ENCODE results near the gene ADGRB3.
"Not testable (repeated sequence)": the region's sequence is repeated elsewhere in the genome, so short reads cannot be mapped to it uniquely, and the experiment has no call there.

ADGRB3 gene

GRCh38 chr6:68975064-68975463 is 340.0 kb downstream of the ADGRB3 start:
- in situ Hi-C loops (cut with MboI; ENCODE audit: low pct_unique_long_range_greater_than_20kb, low sequenced_read_pairs): no loop called here
- DNase-seq: no peak

DNA sequence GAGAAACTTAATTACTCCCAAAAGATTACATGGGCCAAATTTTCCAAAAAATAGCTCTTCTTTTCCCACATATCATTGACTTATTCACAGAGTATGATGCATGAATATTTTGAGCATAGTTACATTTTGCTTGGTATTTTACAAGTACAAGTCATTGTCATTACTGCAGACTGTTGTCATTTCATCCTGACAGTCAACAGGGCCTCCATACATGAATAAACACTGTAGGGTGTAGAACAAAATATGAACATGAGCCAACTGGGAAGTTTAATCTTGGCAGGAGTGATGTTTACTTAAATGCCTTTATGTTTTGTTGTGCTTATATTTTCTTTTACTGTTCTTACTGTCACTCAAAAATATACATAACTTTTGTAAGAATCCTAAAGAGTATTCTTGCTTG is 340.7 kb downstream of the ADGRB3 start:
- DNase-seq: no peak
- in situ Hi-C loops (cut with MboI; ENCODE audit: low pct_unique_long_range_greater_than_20kb, low sequenced_read_pairs): no loop called here

DNA sequence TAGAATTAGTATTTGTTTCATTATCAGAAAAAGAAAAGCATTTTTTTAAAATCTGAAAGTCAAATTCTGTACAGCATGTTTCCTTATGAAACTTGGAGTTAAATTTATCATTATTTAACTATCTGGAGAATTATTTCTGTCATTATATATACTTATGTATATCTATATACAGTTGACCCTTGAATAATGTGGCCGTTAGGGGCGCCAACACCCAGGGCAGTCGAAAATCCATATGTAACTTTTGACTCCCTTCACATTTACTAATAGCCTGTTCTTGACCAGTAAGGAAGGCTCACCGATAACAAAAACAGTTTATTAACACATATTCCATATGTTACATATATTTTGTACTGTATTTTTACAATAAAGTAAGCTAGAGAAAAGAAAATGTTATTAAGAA is 341.2 kb downstream of the ADGRB3 start:
- no peak for DNase-seq
- in situ Hi-C loops (cut with MboI; ENCODE audit: low pct_unique_long_range_greater_than_20kb, low sequenced_read_pairs): no loop called here

DNA sequence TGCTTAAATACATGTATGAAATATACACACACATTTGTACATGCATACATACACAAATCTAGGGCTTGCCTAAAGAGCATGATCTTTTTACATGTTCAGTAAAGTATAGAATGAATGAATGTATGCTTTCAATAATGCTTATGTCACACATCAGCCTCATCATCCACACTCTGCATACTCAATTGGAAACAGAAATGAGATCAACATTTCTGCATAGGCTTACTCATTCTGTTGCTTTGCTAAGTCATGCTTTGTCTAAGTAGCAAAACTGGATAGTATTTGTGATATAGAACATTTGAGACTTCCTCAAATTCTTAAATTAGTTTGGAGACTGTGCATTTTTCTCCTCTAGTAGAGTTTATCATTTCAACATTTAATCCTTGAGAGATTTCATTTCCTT is 343.3 kb downstream of the ADGRB3 start:
- no peak for DNase-seq
- in situ Hi-C loops (cut with MboI; ENCODE audit: low pct_unique_long_range_greater_than_20kb, low sequenced_read_pairs): no loop called here

DNA sequence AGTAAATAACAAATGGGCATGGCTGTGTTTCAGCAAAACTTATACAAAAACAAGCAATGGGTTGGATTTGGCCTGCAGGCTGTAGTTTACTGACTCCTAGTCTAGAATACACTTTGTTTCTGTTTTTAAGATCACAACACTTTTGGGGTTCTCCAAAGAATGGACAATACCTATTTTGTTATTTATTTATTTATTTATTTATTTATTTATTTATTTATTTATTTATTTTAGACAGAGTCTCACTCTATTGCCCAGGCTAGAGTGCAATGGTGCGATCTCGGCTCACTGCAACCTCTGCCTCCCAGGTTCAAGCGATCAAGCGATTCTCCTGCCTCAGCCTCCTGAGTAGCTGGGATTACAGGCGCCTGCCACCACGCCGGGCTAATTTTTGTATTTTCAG is 346.6 kb downstream of the ADGRB3 start:
- in situ Hi-C loops (cut with MboI; ENCODE audit: low pct_unique_long_range_greater_than_20kb, low sequenced_read_pairs); DNase-seq: not testable (repeated sequence)

- in situ Hi-C loops (cut with MboI; ENCODE audit: low pct_unique_long_range_greater_than_20kb, low sequenced_read_pairs): no loop called here
- DNase-seq: no peak
Observed at GRCh38 chr6:68988698-68989097, 353.6 kb downstream of the ADGRB3 start.

GRCh38 chr6:68990317-68990716 is 355.2 kb downstream of the ADGRB3 start:
- DNase-seq: no peak
- in situ Hi-C loops (cut with MboI; ENCODE audit: low pct_unique_long_range_greater_than_20kb, low sequenced_read_pairs): no loop called here

DNA sequence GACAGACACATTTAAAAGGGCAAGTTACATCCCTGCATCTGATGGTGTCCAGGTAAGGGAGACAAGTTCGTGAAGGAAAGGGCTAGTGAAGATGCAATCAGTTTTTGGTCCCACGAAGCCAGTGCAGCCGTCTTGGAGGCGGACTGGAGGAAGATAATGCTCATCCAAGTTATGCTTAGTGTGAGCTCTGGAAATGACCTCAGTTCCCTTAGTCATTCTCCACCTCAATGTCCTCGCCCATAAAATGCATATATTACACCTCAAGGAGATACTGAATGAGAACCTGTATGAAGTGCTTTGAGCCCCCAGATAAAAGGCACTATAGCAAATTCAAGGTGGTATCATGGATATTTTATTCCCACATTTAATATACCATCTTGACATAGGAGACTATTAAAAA is 358.8 kb downstream of the ADGRB3 start:
- DNase-seq: no peak
- in situ Hi-C loops (cut with MboI; ENCODE audit: low pct_unique_long_range_greater_than_20kb, low sequenced_read_pairs): no loop called here

GRCh38 chr6:68994521-68994920 is 359.4 kb downstream of the ADGRB3 start:
- DNase-seq: no peak
- in situ Hi-C loops (cut with MboI; ENCODE audit: low pct_unique_long_range_greater_than_20kb, low sequenced_read_pairs): no loop called here

GRCh38 chr6:69005199-69005598 is 370.1 kb downstream of the ADGRB3 start:
- in situ Hi-C loops (cut with MboI; ENCODE audit: low pct_unique_long_range_greater_than_20kb, low sequenced_read_pairs): no loop called here
- DNase-seq: no peak

- DNase-seq: no peak
- in situ Hi-C loops (cut with MboI; ENCODE audit: low pct_unique_long_range_greater_than_20kb, low sequenced_read_pairs): no loop called here
Observed at GRCh38 chr6:69007781-69008180, 372.7 kb downstream of the ADGRB3 start.

DNA sequence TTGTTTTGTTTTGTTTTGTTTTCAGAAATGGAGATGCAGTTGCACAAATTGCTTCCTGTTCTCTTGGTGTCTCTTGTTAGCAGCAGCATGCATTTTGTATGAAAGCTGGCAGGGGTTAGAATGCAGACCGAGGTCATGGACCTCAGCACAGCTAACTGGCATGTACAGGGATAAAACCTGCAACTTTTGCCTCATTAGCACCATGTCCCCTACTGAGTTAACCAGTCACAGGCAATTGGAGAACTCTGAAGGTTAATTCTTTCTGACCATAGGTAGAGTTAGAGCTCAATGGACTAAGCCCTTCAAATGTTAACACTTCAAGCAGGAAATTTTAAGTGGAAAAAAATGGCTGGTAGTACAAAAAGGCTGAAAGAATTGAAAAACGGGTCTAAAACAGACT is 377.1 kb downstream of the ADGRB3 start:
- in situ Hi-C loops (cut with MboI; ENCODE audit: low pct_unique_long_range_greater_than_20kb, low sequenced_read_pairs): no loop called here

DNA sequence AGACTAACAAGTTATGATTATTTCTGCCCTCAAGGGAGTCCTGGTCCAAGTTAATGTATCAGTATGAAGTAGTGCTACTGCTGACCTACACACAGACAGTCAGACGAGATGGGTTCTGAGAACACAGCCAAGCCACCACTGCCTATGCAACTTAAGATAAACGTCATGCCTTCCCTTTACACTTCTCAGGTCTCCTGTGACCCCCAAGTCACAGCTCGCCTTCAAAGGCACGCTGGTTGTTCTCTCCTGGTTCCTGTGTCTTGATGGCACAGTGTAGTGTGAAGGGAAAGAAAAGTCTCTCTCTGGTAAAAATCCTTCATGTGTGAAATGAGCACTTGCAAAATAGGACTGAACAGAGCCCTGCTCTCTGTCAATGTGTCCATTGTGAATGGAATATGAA is 377.8 kb downstream of the ADGRB3 start:
- no peak for DNase-seq
- in situ Hi-C loops (cut with MboI; ENCODE audit: low pct_unique_long_range_greater_than_20kb, low sequenced_read_pairs): no loop called here

More for the DNA sequence above, 377.1 kb downstream of the ADGRB3 start:
- DNase-seq: no peak

GRCh38 chr6:69018906-69019305 is 383.8 kb downstream of the ADGRB3 start:
- in situ Hi-C loops (cut with MboI; ENCODE audit: low pct_unique_long_range_greater_than_20kb, low sequenced_read_pairs): no loop called here
- no peak for DNase-seq

DNA sequence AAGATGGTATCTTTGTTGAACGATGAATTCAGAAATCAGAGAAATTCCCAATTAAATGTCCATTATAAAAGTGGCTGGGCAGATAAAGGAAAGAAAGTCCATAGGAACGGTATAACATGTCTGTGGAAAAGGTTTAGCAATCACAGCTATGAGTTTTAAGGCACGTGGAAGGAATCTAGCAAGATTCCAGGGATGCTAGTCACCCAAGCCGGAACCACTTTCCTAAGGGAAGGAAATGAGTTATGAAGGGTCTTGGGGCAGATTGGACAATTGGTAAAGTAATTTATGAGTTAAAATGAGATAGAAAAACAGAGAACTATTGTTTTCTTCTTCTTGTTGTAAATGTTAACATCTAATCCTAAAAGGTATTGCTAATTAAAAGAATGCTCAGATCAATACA is 384.8 kb downstream of the ADGRB3 start:
- in situ Hi-C loops (cut with MboI; ENCODE audit: low pct_unique_long_range_greater_than_20kb, low sequenced_read_pairs): no loop called here
- DNase-seq: no peak

DNA sequence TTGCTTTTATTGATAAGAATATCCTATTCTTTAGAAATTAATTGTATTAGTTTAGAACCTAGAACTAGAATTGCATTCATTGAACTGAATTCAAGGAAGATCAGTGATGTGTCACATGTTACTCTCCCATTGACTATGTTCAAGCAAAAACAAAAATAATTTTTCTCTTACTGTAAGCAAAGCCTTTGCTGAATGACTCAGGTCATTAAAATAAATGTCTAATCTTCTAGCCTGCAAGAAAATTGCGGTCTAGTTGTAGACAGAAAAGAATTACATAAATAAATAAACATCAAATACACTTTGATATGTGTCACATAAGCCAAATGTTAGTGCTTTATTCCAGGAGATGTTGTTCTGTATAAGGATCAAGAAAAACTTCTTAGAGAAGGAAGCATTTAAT is 387.9 kb downstream of the ADGRB3 start:
- in situ Hi-C loops (cut with MboI; ENCODE audit: low pct_unique_long_range_greater_than_20kb, low sequenced_read_pairs): no loop called here

DNA sequence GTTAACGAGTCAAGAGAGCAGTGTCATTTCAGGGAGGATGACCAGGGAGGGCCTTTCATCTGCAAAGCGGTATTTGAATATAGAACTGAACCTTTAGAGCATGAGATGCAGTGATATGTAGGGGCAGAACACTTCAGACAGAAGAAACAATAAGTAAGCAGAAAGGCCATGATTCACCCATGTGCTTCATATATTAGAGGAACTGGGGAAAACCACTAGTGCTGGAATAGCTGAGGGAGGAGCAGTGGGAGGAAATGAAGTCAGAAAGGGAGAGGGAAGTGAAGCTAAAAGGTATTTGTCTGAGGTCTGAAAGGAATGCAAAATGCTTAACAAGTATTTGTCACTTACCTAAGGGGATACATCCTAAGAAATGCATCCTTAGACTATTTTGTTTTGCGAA is 391.2 kb downstream of the ADGRB3 start:
- in situ Hi-C loops (cut with MboI; ENCODE audit: low pct_unique_long_range_greater_than_20kb, low sequenced_read_pairs): no loop called here
- DNase-seq: peak; percentile 35

More for the DNA sequence above, 387.9 kb downstream of the ADGRB3 start:
- DNase-seq: no peak

DNA sequence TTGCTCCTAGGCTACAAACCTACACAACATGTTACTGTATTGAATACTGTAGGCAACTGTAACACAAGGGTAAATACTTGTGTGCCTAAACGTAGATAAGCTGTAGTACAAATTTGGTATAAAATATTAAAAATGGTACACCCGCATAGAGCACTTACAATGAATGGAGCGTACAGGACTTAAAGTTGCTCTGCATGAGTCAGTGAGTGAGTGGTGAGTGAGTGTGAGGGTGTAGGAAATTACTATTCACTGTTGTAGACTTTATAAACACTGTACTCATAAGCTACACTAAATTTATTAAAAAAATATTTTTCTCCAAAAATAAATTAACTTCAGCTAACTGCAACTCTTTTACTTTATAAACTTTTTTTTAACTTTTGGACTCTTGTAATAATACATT is 391.6 kb downstream of the ADGRB3 start:
- DNase-seq: no peak
- in situ Hi-C loops (cut with MboI; ENCODE audit: low pct_unique_long_range_greater_than_20kb, low sequenced_read_pairs): no loop called here

DNA sequence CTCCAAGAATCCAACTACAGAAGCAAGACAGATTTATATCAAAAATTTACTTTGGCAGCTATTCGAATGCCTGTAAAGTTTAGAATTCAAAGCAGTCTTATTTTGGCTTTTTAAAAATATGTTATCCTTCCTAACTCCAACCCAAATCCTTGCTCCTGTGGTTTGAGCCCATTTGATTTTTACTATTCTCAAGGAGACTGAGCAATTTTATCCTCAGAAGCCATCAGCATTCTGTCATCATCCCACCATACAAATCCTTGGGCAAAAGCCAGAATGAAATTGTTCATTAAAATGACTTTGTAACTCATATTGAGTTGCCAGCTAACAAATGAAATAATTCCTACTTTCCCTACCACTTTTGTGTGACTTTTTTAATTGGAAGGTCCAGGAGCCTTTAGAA is 392.8 kb downstream of the ADGRB3 start:
- no peak for DNase-seq
- in situ Hi-C loops (cut with MboI; ENCODE audit: low pct_unique_long_range_greater_than_20kb, low sequenced_read_pairs): no loop called here

DNA sequence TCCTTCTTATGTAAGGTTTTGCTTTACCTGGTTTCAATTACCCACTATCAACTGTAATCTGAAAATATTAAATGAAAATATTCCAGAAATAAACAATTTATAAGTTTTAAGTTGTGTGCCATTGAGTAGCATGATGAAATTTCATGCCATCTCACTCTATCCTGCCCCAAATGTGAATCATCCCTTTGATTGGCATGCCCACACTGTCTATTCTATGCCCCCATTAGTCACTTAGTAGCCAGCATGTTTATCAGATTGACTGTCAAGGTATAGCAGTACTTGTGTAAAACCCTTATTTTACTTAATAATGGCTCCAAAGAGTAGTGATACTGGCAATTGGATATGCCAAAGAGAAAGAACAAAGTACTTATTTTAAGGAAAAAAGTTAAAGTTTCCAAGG is 403.8 kb downstream of the ADGRB3 start:
- in situ Hi-C loops (cut with MboI; ENCODE audit: low pct_unique_long_range_greater_than_20kb, low sequenced_read_pairs): no loop called here
- no peak for DNase-seq

DNA sequence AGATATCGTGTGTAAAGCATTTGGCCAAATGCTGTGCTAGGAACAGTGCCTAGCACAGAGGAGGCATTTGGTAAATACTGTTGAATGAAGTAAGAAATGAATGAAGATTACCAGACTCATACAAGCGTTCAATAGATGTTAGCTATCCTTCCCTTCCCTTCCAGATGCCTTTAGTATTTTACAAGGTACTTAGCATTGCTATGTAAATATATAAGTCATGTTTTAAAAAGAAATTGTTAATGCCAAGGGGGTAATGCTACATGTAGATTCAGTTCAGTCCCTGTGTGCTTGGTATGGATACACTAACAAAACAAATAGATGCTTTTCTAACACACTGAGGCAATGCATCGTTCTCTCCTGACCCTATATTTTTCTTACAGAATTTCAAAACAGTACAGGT is 407.2 kb downstream of the ADGRB3 start:
- in situ Hi-C loops (cut with MboI; ENCODE audit: low pct_unique_long_range_greater_than_20kb, low sequenced_read_pairs): no loop called here

GRCh38 chr6:69044534-69044933 is 409.5 kb downstream of the ADGRB3 start:
- in situ Hi-C loops (cut with MboI; ENCODE audit: low pct_unique_long_range_greater_than_20kb, low sequenced_read_pairs): no loop called here
- no peak for DNase-seq

More for the DNA sequence above, 407.2 kb downstream of the ADGRB3 start:
- DNase-seq: no peak
